H1 (cell line): ENCODE measurements around the gene RRAD. TPM values are rescaled to one million over a fixed set of nuclear protein-coding genes. Genes with fewer than 3 reads are reported as not detected.

Experiments
- CTCF ChIA-PET: fragments of 300-600 bp; sonication (Branson Sonifier 250); formaldehyde crosslinking; loops from one replicate; lab custom pipeline; 2021; ENCODE audit not compliant: partially characterized antibody; lab: Charles Lee
- POLR2A ChIA-PET: fragments of 300-600 bp; sonication (Branson Sonifier 250); formaldehyde crosslinking; loops from one replicate; lab custom pipeline; 2021; ENCODE audit warnings: inconsistent platforms; ENCODE audit not compliant: partially characterized antibody; lab: Charles Lee
- DNase-seq, 2 experiments: peaks; one replicate each; pipeline versions ENCODE4 v3.0.0 to v3.0.0-alpha.2; 2010 to 2022; ENCODE audit warnings: low spot score in 2 of 2, low read depth in 1 of 2, mixed read lengths in 1 of 2
- FAIRE-seq: peaks from 2 replicates; lab custom pipeline; 2011; peaks lifted over from hg19 to GRCh38; lab: Jason Lieb, UNC
- H2AFZ ChIP-seq: 2 replicates; pipeline ENCODE4 v1.8.1; 2012; ENCODE audit warnings: low read length, inconsistent platforms
- H2AK5ac ChIP-seq: 2 replicates; pipeline ENCODE4 v1.6.1; 2013; ENCODE audit warnings: low read depth, low read length
- H2BK120ac ChIP-seq: replicated peaks from 2 replicates; pipeline ENCODE3; 2013; ENCODE audit warnings: low read depth, low read length, inconsistent platforms
- H2BK12ac ChIP-seq: 2 replicates; pipeline ENCODE4 v1.6.1; 2013; ENCODE audit warnings: low read depth, low read length
- H2BK15ac ChIP-seq: 2 replicates; pipeline ENCODE4 v1.6.1; 2013; ENCODE audit warnings: low read length
- H2BK20ac ChIP-seq: 2 replicates; pipeline ENCODE4 v1.6.1; 2013; ENCODE audit warnings: low read length
- H2BK5ac ChIP-seq: 2 replicates; pipeline ENCODE4 v1.6.1; 2013; ENCODE audit warnings: low read depth, low read length
- H3K14ac ChIP-seq: 2 replicates; pipeline ENCODE4 v1.6.1; 2013; ENCODE audit warnings: inconsistent platforms; ENCODE audit not compliant: insufficient read length
- H3K18ac ChIP-seq: 2 replicates; pipeline ENCODE4 v1.6.1; 2013; ENCODE audit warnings: low read length; ENCODE audit errors: extremely low read depth
- H3K23ac ChIP-seq: 2 replicates; pipeline ENCODE4 v1.6.1; 2013; ENCODE audit warnings: inconsistent platforms; ENCODE audit not compliant: insufficient read length
- H3K23me2 ChIP-seq: 2 replicates; pipeline ENCODE4 v1.6.1; 2013; ENCODE audit warnings: low read depth, low read length
- H3K27ac ChIP-seq: 2 replicates; pipeline ENCODE4 v1.6.1; 2011; ENCODE audit warnings: low read depth, low read length, inconsistent platforms
- H3K27me3 ChIP-seq, 4 experiments: replicated peaks in 1 of 4; 1 replicate in 1 of 4; 2 replicates in 3 of 4; pipeline versions ENCODE4 v1.6.1 to v1.8.1; 2011 to 2013; ENCODE audit warnings: low read length in 3 of 4, mild to moderate bottlenecking in 3 of 4, inconsistent platforms in 2 of 4, mixed read lengths in 2 of 4, moderate library complexity in 1 of 4; ENCODE audit not compliant: control insufficient read depth in 3 of 4, insufficient read depth in 3 of 4; ENCODE audit errors: extremely low read depth in 1 of 4
- H3K36me3 ChIP-seq, 4 experiments: 2 replicates each; pipeline versions ENCODE4 v1.6.1 to v1.8.1; 2011 to 2013; ENCODE audit warnings: mild to moderate bottlenecking in 4 of 4, low read length in 3 of 4, moderate library complexity in 2 of 4, control low read depth in 1 of 4, inconsistent platforms in 1 of 4; ENCODE audit not compliant: insufficient read depth in 4 of 4, control insufficient read depth in 2 of 4
- H3K4ac ChIP-seq: replicated peaks from 2 replicates; pipeline ENCODE3; 2013; ENCODE audit warnings: low read length, low read depth, mixed read lengths, inconsistent platforms; ENCODE audit not compliant: insufficient read length
- H3K4me1 ChIP-seq, 4 experiments: replicated peaks in 1 of 4; 1 replicate in 1 of 4; 2 replicates in 3 of 4; pipeline versions ENCODE4 v1.6.1 to v1.8.1; 2011 to 2013; ENCODE audit warnings: low read length in 3 of 4, inconsistent platforms in 2 of 4, mixed read lengths in 1 of 4; ENCODE audit not compliant: insufficient read depth in 4 of 4, control insufficient read depth in 3 of 4
- H3K4me2 ChIP-seq, 2 experiments: 2 replicates each; pipeline versions ENCODE4 v1.6.1 to v1.8.1; 2011 to 2013; ENCODE audit warnings: low read depth in 2 of 2, low read length in 2 of 2, control low read depth in 1 of 2, inconsistent platforms in 1 of 2, mild to moderate bottlenecking in 1 of 2; ENCODE audit not compliant: insufficient read depth in 1 of 2
- H3K4me3 ChIP-seq, 4 experiments: fragments of 200-600, 300-600 bp in 1 of 4; sonication (generic), shearing (Covaris generic), sonication (Bioruptor Twin) in 1 of 4; 2 replicates each; pipeline versions ENCODE4 v1.5.1 to v1.8.1; 2011 to 2016; ENCODE audit warnings: low read length in 4 of 4, low read depth in 3 of 4, control low read depth in 2 of 4, inconsistent platforms in 2 of 4, mild to moderate bottlenecking in 2 of 4, mixed read lengths in 1 of 4, moderate library complexity in 1 of 4; ENCODE audit not compliant: insufficient read depth in 2 of 4; ENCODE audit errors: extremely low read depth in 1 of 4
- H3K56ac ChIP-seq: replicated peaks from 2 replicates; pipeline ENCODE3; 2013; ENCODE audit warnings: low read depth, mild to moderate bottlenecking, mixed read lengths, low read length, inconsistent platforms; ENCODE audit not compliant: insufficient read length
- H3K79me1 ChIP-seq: 2 replicates; pipeline ENCODE4 v1.6.1; 2013; ENCODE audit warnings: low read depth, low read length, control low read depth
- H3K79me2 ChIP-seq, 2 experiments: 2 replicates each; pipeline versions ENCODE4 v1.6.1 to v1.8.1; 2012 to 2013; ENCODE audit warnings: low read length in 2 of 2, mild to moderate bottlenecking in 2 of 2, inconsistent platforms in 1 of 2; ENCODE audit not compliant: insufficient read depth in 2 of 2, control insufficient read depth in 1 of 2
- H3K9ac ChIP-seq, 4 experiments: replicated peaks in 1 of 4; 1 replicate in 1 of 4; 2 replicates in 3 of 4; pipeline versions ENCODE4 v1.6.1 to v1.8.1; 2011 to 2013; ENCODE audit warnings: low read depth in 3 of 4, low read length in 3 of 4, control low read depth in 2 of 4, mild to moderate bottlenecking in 2 of 4, moderate library complexity in 2 of 4, inconsistent platforms in 1 of 4; ENCODE audit errors: extremely low read depth in 1 of 4
- H3K9me3 ChIP-seq, 2 experiments: 2 replicates each; pipeline versions ENCODE4 v1.6.1 to v1.8.1; 2012 to 2013; ENCODE audit warnings: mild to moderate bottlenecking in 2 of 2, moderate library complexity in 2 of 2, control low read depth in 1 of 2, inconsistent platforms in 1 of 2, low read depth in 1 of 2, low read length in 1 of 2, mixed read lengths in 1 of 2; ENCODE audit not compliant: insufficient read depth in 2 of 2
- H4K20me1 ChIP-seq, 2 experiments: replicated peaks in 1 of 2; 2 replicates each; pipeline versions ENCODE3 to v1.8.1; 2011 to 2013; ENCODE audit warnings: inconsistent platforms in 2 of 2, low read length in 2 of 2, mild to moderate bottlenecking in 1 of 2; ENCODE audit not compliant: insufficient read depth in 2 of 2, control insufficient read depth in 1 of 2
- H4K5ac ChIP-seq: 2 replicates; pipeline ENCODE4 v1.6.1; 2013; ENCODE audit warnings: low read length, low read depth, mixed read lengths, inconsistent platforms; ENCODE audit not compliant: insufficient read length
- H4K8ac ChIP-seq: 2 replicates; pipeline ENCODE4 v1.8.0; 2013; ENCODE audit warnings: mild to moderate bottlenecking, moderate library complexity, low read length, inconsistent platforms; ENCODE audit not compliant: insufficient read depth; ENCODE audit errors: extremely low read depth
- H4K91ac ChIP-seq: replicated peaks from 2 replicates; pipeline ENCODE3; 2013; ENCODE audit warnings: low read length, mixed read lengths, inconsistent platforms; ENCODE audit not compliant: insufficient read length
- BCL11A ChIP-seq, 2 experiments: IDR thresholded peaks; one replicate each; pipeline ENCODE4 v1.6.1; 2011; ENCODE audit warnings: low read depth in 2 of 2, low read length in 2 of 2, mild to moderate bottlenecking in 2 of 2
- SIRT6 ChIP-seq: IDR thresholded peaks from one replicate; pipeline ENCODE4 v1.7.1; 2012; ENCODE audit warnings: low read length, inconsistent platforms
- WGBS, 2 experiments: shearing (Covaris generic) in 1 of 2; methylation state at CpG; one replicate each; pipeline versions ENCODE4 v1.1.6 to v1.1.7; 2013 to 2015; ENCODE audit warnings: low lambda C conversion rate in 2 of 2, mixed read lengths in 2 of 2, inconsistent platforms in 1 of 2, low coverage in 1 of 2, missing lambda C conversion rate in 1 of 2; ENCODE audit not compliant: insufficient replicate concordance in 2 of 2, insufficient coverage in 1 of 2, insufficient read length in 1 of 2; ENCODE audit errors: extremely low coverage in 1 of 2, missing lambda C conversion rate in 1 of 2; 5-methylcytosine and 5-hydroxymethylcytosine counted together
- polyA plus RNA-seq, 7 experiments: library from polyadenylated mRNA; depleted of rRNA in 3 of 7; stranded (reverse) in 5 of 7; unstranded in 2 of 7; fragments of >200 nt in 5 of 7; fragments of 200-250 nt in 2 of 7; gene quantifications; 1 replicate in 5 of 7; 2 replicates in 1 of 7; 4 replicates in 1 of 7; pipeline versions ENCODE4 v1.2.1 to v1.2.3, GENCODE V29; 2011 to 2013; ENCODE audit warnings: missing spikeins in 2 of 7, mixed read lengths in 2 of 7
- total RNA-seq: library from RNA; stranded (reverse); fragmentation: NEBNext Ultra II Directional; extraction: Animal tissue kit (Norgen Biotek cat#: 25700); gene quantifications from 2 replicates; pipeline ENCODE4 v1.2.1, GENCODE V29; 2021

Gene RRAD
- total and polyA plus RNA-seq, 2 of the 8 experiments (the other 6 are each of a cell fraction or from before 2014, with no cell fraction given), result 0.17 TPM; not detected in 1

- H3K4ac ChIP-seq, result no peak overlapping the region
- H3K18ac ChIP-seq, result no peak overlapping the region
- H3K27ac ChIP-seq, result no peak overlapping the region
- no peak overlapping the region for H2AK5ac ChIP-seq
- peaks cover 0 to 2% of the 10 kb centered on the region in 2 experiments for H4K20me1 ChIP-seq
- no peak overlapping the region for H2AFZ ChIP-seq
- no peak for FAIRE-seq
- no peak overlapping the region for H2BK15ac ChIP-seq
- H3K27me3 ChIP-seq, result no peaks in the 10 kb centered on the region; a peak in 1 of 7 replicates
- no peak overlapping the region for H3K14ac ChIP-seq
- H3K4me3 ChIP-seq, result no peak overlapping the region
- H3K9ac ChIP-seq, result no peak overlapping the region; a peak in 1 of 7 replicates
- no peaks in the 10 kb centered on the region for H3K79me1 ChIP-seq
- H3K4me2 ChIP-seq, result no peak overlapping the region
- no peaks in the 10 kb centered on the region for H3K23me2 ChIP-seq
- H3K9me3 ChIP-seq, result no peaks in the 10 kb centered on the region
- no peak overlapping the region for H4K91ac ChIP-seq
- H3K79me2 ChIP-seq, result no peaks in the 10 kb centered on the region
- no peak overlapping the region for H4K8ac ChIP-seq
- CTCF ChIA-PET, result interaction anchor here (1.0 to 42.0 kb wide), 5 partner anchors 15 to 408 kb away, joined by 3 to 1009 read pairs (median 7); partner anchors contain the start of genes CDH16, CES3, CIAO2B and RRAD
- WGBS, 2 experiments, result 86% methylated on average over 6 of the region's 7 CpGs; no CpG with 5 or more reads in 1 of the 2 experiments
- no peak overlapping the region for H2BK12ac ChIP-seq
- H3K36me3 ChIP-seq, result no peaks in the 10 kb centered on the region
- no peak overlapping the region for H2BK5ac ChIP-seq
- H3K23ac ChIP-seq, result no peak overlapping the region
- no peak overlapping the region for H4K5ac ChIP-seq
- peaks cover 0 to 6% (median 3%) of the 10 kb centered on the region in 4 experiments; a peak in 4 of 7 replicates for H3K4me1 ChIP-seq
- DNase-seq, result no peak
- H2BK120ac ChIP-seq, result no peak overlapping the region
- no peak overlapping the region for H2BK20ac ChIP-seq
- no peak overlapping the region for H3K56ac ChIP-seq
- POLR2A ChIA-PET, result interaction anchor here (0.9 to 2.3 kb wide), 3 partner anchors 18 to 42 kb away, joined by 3 to 5 read pairs (median 3); partner anchors contain the start of gene CDH16
- TF ChIP-seq SIRT6 (no peak), BCL11A (IDR thresholded peaks at IDR 0.05; ENCODE audit: low read depth in 2 of 2, low read length in 2 of 2) (no peak)
These were observed 24.5 kb downstream of the RRAD start for GRCh38 chr16:66900721-66901441.
